Activated naive CD4-positive, alpha-beta T cell treated with anti-CD3 and anti-CD28 coated beads, Interleukin-2, amount 50 U/mL, for 16 hours (primary cell): ENCODE data around the gene MAGEH1.
"Not testable (repeated sequence)": the region's sequence is repeated elsewhere in the genome, so short reads cannot be mapped to it uniquely, and the experiment has no call there.

Experiments used
- DNase-seq: peaks from one replicate; pipeline ENCODE4 v3.0.0-alpha.2; 2020

The MAGEH1 gene

GRCh38 chrX:55451990-55452832 is at the start of gene MAGEH1:
TSS of gene MAGEH1 (plus strand) at chrX:55452127. CDS start at chrX:55452375, 248 bp downstream.
- peak; percentile 82 for DNase-seq

- peak; percentile 14 for DNase-seq
Measured at GRCh38 chrX:55427079-55427478, 24.8 kb upstream of the MAGEH1 start.

GRCh38 chrX:55443468-55443867 is 8.5 kb upstream of the MAGEH1 start:
- DNase-seq = not testable (repeated sequence)

GRCh38 chrX:55450259-55450658 is 1.7 kb upstream of the MAGEH1 start:
- DNase-seq = no peak

GRCh38 chrX:55451141-55451540 is 786 bp upstream of the MAGEH1 start:
- no peak for DNase-seq

GRCh38 chrX:55451626-55451989 is 319 bp upstream of the MAGEH1 start:
- no peak for DNase-seq

GRCh38 chrX:55452833-55453124 is 852 bp downstream of the MAGEH1 start:
- DNase-seq = no peak

GRCh38 chrX:55455708-55456107 is 3.8 kb downstream of the MAGEH1 start:
- DNase-seq = not testable (repeated sequence)

- DNase-seq = not testable (repeated sequence)
Measured at GRCh38 chrX:55459426-55459825, 7.5 kb downstream of the MAGEH1 start.

GRCh38 chrX:55459926-55460325 is 8.0 kb downstream of the MAGEH1 start:
- DNase-seq = not testable (repeated sequence)

GRCh38 chrX:55464050-55464449 is 12.1 kb downstream of the MAGEH1 start:
- not testable (repeated sequence) for DNase-seq

- not testable (repeated sequence) for DNase-seq
Measured at GRCh38 chrX:55465108-55465507, 13.2 kb downstream of the MAGEH1 start.

GRCh38 chrX:55465791-55466190 is 13.9 kb downstream of the MAGEH1 start:
- not testable (repeated sequence) for DNase-seq

GRCh38 chrX:55479956-55480355 is 28.0 kb downstream of the MAGEH1 start:
- not testable (repeated sequence) for DNase-seq

GRCh38 chrX:55480390-55481062 is 28.6 kb downstream of the MAGEH1 start:
- no peak for DNase-seq

- no peak for DNase-seq
Measured at GRCh38 chrX:55484948-55485347, 33.0 kb downstream of the MAGEH1 start.

GRCh38 chrX:55486736-55487135 is 34.8 kb downstream of the MAGEH1 start:
- DNase-seq = no peak

- no peak for DNase-seq
Measured at GRCh38 chrX:55487143-55487542, 35.2 kb downstream of the MAGEH1 start.

- no peak for DNase-seq
Measured at GRCh38 chrX:55488006-55488592, 36.2 kb downstream of the MAGEH1 start.

GRCh38 chrX:55488593-55489313 is 36.8 kb downstream of the MAGEH1 start:
- peak; percentile 63 for DNase-seq

GRCh38 chrX:55489314-55490009 is 37.5 kb downstream of the MAGEH1 start, which contains the start of gene USP51:
TSS of gene USP51 (minus strand) at chrX:55489848. CDS start at chrX:55488939, 909 bp downstream.
- peak; percentile 18 for DNase-seq

GRCh38 chrX:55490121-55490520 is 38.2 kb downstream of the MAGEH1 start:
- no peak for DNase-seq

- no peak for DNase-seq
Measured at GRCh38 chrX:55490974-55491373, 39.0 kb downstream of the MAGEH1 start.
